Measurements from ENCODE around the gene TIAM2. TPM values are rescaled to one million over a fixed set of nuclear protein-coding genes. Genes with fewer than 3 reads are reported as not detected.
"Not testable (repeated sequence)": the region's sequence is repeated elsewhere in the genome, so short reads cannot be mapped to it uniquely, and the experiment has no call there.

The TIAM2 gene
- total RNA-seq, 8 experiments from 2014 or later = 5.2 to 34.7 (median 10.7) TPM

DNA sequence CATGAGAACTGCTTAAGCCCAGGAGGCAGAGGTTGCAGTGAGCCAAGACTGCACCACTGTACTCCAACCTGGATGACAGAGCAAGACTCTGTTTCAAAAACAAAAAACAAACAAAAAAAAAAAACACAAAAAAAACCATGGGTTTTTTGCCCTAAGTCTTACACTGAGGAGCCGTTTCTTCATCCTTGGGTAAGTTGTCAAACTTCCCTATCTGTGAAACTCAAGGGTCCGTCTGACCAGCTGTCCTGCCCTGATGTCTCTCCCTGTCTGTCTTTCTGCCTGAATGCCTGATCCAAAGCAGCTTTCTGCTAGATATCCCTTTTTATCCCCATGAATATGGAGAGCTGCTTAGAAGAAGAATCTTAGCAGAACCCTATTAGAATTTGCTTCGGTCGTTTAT lies 227.4 kb downstream of the TIAM2 start:
- whole genome bisulfite sequencing, 10 experiments = 71 to 100% (median 91%) methylated on average over 1 to 4 of the region's 4 CpGs; no CpG with 5 or more reads in 2 of the 10 experiments
- Histone ChIP-seq H3K27ac (no peak overlapping the region), H3K4me1 (replicated peaks in 1 of 2) (peaks cover 0 to 3% of the 10 kb centered on the region in 2 donors), H3K4me3 (no peak overlapping the region)
- in situ Hi-C loops (cut with MboI; ENCODE audit: low pct_unique_long_range_greater_than_20kb in 2 of 9, low sequenced_read_pairs in 9 of 9, unreplicated experiment in 9 of 9) = no loop called here
- ATAC-seq (replicated peaks in 6 of 8) = no peak

GRCh38 chr6:155223646-155224451 lies 228.7 kb downstream of the TIAM2 start:
- peak in 5 of 8 experiments; percentile 28 to 51 (median 41) for ATAC-seq (replicated peaks in 6 of 8)
- in situ Hi-C loops (cut with MboI; ENCODE audit: low pct_unique_long_range_greater_than_20kb in 2 of 9, low sequenced_read_pairs in 9 of 9, unreplicated experiment in 9 of 9) = no loop called here
- no peaks in the 10 kb centered on the region for H3K4me1 ChIP-seq (replicated peaks in 1 of 2)
- H3K4me3 ChIP-seq = no peak overlapping the region
- WGBS, 10 experiments = 60 to 97% (median 78%) methylated on average over 2 to 12 of the region's 12 CpGs; no CpG with 5 or more reads in 1 of the 10 experiments
- no peak overlapping the region for H3K27ac ChIP-seq

DNA sequence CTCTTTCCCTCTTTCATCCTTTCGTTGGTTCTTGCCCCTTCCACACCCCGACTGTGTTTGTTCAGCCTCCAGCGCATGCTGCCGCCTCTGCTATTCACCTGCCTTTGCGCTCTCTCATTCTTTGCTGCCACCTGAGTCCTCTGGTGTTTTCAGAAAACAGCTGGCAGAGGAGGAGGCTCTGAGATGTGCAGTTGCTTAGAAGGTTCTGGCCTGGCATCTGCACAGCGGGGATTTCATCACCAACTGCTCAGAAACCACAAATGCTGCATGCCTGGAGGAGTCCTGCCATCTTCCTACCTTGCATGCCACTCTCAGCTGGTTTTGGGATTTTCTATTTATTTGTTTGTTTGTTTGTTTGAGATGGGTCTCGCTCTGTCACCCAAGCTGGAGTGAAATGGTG lies 229.5 kb downstream of the TIAM2 start:
- 67 to 100% (median 93%) methylated on average over 1 to 6 of the region's 7 CpGs; no CpG with 5 or more reads in 1 of the 10 experiments for WGBS, 10 experiments
- H3K27ac ChIP-seq = no peak overlapping the region
- no peak for ATAC-seq (replicated peaks in 6 of 8)
- no peaks in the 10 kb centered on the region for H3K4me1 ChIP-seq (replicated peaks in 1 of 2)
- in situ Hi-C loops (cut with MboI; ENCODE audit: low pct_unique_long_range_greater_than_20kb in 2 of 9, low sequenced_read_pairs in 9 of 9, unreplicated experiment in 9 of 9) = no loop called here
- no peak overlapping the region for H3K4me3 ChIP-seq

- no peak overlapping the region for H3K27ac ChIP-seq
- no peak overlapping the region for H3K4me3 ChIP-seq
- in situ Hi-C loops (cut with MboI; ENCODE audit: low pct_unique_long_range_greater_than_20kb in 2 of 9, low sequenced_read_pairs in 9 of 9, unreplicated experiment in 9 of 9) = no loop called here
- 20 to 100% (median 79%) methylated on average over 1 to 4 of the region's 4 CpGs; no CpG with 5 or more reads in 2 of the 10 experiments for WGBS, 10 experiments
- ATAC-seq (replicated peaks in 6 of 8) = no peak
- no peaks in the 10 kb centered on the region for H3K4me1 ChIP-seq (replicated peaks in 1 of 2)
Observed at GRCh38 chr6:155227046-155227445, 231.9 kb downstream of the TIAM2 start.

DNA sequence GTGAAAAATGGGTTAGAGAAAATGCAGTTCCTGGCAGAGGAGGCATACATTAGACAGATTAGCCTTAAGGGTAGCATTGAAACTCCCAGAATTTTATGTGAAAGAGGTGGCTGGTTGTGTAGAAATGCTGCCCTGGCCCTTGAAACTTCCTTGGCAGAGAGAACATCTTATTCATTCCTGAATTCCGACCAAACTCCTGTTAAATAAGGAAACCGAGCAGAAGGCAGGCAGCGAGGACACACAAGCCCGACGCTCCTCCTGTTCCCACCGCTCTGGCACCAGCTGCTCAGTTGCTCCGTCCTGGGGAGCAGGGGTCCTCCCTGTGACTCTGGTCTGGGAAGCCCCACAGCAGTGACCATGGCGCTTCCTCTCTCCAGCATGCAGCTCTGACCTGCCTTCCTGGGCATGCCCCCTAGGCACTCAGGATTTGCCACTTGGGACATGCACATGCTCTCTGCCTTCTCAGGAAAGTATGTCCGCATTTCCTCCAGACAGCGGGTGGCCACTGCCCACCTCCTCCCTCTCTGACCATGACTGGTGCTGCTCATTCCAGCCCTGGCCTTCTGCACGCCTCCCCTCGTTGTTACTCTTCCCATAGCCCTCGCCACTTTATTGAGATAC lies 233.5 kb downstream of the TIAM2 start:
- no peaks in the 10 kb centered on the region for H3K4me1 ChIP-seq (replicated peaks in 1 of 2)
- in situ Hi-C loops (cut with MboI; ENCODE audit: low pct_unique_long_range_greater_than_20kb in 2 of 9, low sequenced_read_pairs in 9 of 9, unreplicated experiment in 9 of 9) = no loop called here
- no peak overlapping the region for H3K27ac ChIP-seq
- no peak overlapping the region for H3K4me3 ChIP-seq
- peak in 3 of 8 experiments; percentile 18 to 65 (median 49) for ATAC-seq (replicated peaks in 6 of 8)
- 25 to 100% (median 91%) methylated on average over 2 to 10 of the region's 13 CpGs; no CpG with 5 or more reads in 2 of the 10 experiments for WGBS, 10 experiments

DNA sequence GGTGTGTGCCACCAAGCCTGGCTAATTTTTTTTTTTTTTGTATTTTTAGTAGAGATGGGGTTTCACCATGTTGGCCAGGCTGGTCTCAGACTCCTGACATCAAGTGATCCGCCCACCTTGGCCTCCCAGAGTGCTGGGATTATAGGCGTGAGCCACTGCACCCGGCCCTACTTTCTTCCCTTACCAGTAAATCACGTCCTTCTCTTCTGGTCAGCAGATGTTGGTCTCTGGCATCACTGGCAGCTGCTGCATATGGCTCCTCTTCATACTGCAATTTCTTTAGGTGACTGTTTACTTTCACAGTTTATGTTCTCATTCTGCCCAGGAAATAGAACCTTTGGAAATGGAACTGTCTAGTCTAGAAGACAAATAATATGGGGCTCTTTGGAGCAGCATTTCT lies 235.9 kb downstream of the TIAM2 start:
- H3K27ac ChIP-seq; H3K4me1 ChIP-seq (replicated peaks in 1 of 2); in situ Hi-C loops (cut with MboI; ENCODE audit: low pct_unique_long_range_greater_than_20kb in 2 of 9, low sequenced_read_pairs in 9 of 9, unreplicated experiment in 9 of 9); H3K4me3 ChIP-seq: not testable (repeated sequence)
- 33 to 100% (median 82%) methylated on average over 1 to 4 of the region's 4 CpGs; no CpG with 5 or more reads in 4 of the 10 experiments for WGBS, 10 experiments
- peak in 2 of 8 experiments; percentile 66 to 75 for ATAC-seq (replicated peaks in 6 of 8)

- no peaks in the 10 kb centered on the region for H3K4me1 ChIP-seq (replicated peaks in 1 of 2)
- no peak for ATAC-seq (replicated peaks in 6 of 8)
- in situ Hi-C loops (cut with MboI; ENCODE audit: low pct_unique_long_range_greater_than_20kb in 2 of 9, low sequenced_read_pairs in 9 of 9, unreplicated experiment in 9 of 9) = no loop called here
- WGBS, 10 experiments = 40 to 100% (median 92%) methylated on average over 1 to 6 of the region's 6 CpGs; no CpG with 5 or more reads in 1 of the 10 experiments
- no peak overlapping the region for H3K27ac ChIP-seq
- H3K4me3 ChIP-seq = no peak overlapping the region
Observed at GRCh38 chr6:155232848-155233247, 237.7 kb downstream of the TIAM2 start.

DNA sequence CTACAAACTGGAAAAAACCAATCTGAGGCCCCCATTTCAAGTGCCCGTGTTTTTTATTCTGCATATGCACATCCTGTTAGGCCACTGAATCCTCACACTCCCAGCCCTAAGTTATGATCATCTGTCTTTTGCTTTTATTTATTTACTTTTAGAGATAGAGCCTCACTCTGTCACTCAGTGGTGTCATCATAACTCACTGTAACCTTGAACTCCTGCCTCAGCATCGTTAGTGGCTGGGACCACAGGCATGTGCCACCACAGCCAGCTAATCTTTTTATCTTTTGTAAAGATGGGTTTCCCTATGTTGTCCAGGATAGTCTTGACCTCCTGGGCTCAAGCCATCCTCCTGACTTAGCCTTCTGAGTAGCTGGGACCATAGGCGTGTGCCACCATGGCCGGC lies 239.1 kb downstream of the TIAM2 start:
- no peak overlapping the region for H3K27ac ChIP-seq
- ATAC-seq (replicated peaks in 6 of 8) = peak in 2 of 8 experiments; percentile 25 to 41
- no peaks in the 10 kb centered on the region for H3K4me1 ChIP-seq (replicated peaks in 1 of 2)
- 0 to 100% (median 65%) methylated on average over 1 to 4 of the region's 4 CpGs; no CpG with 5 or more reads in 2 of the 10 experiments for WGBS, 10 experiments
- in situ Hi-C loops (cut with MboI; ENCODE audit: low pct_unique_long_range_greater_than_20kb in 2 of 9, low sequenced_read_pairs in 9 of 9, unreplicated experiment in 9 of 9) = no loop called here
- H3K4me3 ChIP-seq = no peak overlapping the region

DNA sequence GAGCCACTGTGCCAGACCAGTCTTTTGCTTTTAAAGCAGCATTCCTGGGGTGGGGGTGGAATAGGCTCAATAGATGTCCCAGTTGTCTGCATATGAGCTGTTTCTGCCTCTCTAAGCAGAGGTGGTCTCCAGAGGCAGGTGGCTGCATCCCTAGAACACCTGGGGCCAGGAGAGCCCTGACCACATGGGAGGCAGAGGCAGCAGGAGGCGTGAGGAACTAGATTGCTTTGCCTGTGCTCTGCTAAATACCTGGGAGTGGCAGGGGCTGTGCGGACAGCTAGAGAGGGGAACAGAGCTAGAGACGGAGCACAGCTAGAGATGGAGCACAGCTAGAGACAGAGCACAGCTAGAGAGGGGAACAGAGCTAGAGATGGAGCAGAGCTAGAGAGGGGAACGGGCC lies 239.6 kb downstream of the TIAM2 start:
- in situ Hi-C loops (cut with MboI; ENCODE audit: low pct_unique_long_range_greater_than_20kb in 2 of 9, low sequenced_read_pairs in 9 of 9, unreplicated experiment in 9 of 9) = no loop called here
- ATAC-seq (replicated peaks in 6 of 8) = no peak
- H3K27ac ChIP-seq = no peak overlapping the region

GRCh38 chr6:155235087-155235486 lies 240.0 kb downstream of the TIAM2 start:
- H3K4me1 ChIP-seq (replicated peaks in 1 of 2) = no peaks in the 10 kb centered on the region
- H3K27ac ChIP-seq = no peak overlapping the region
- in situ Hi-C loops (cut with MboI; ENCODE audit: low pct_unique_long_range_greater_than_20kb in 2 of 9, low sequenced_read_pairs in 9 of 9, unreplicated experiment in 9 of 9) = no loop called here
- WGBS, 10 experiments = 54 to 100% (median 68%) methylated on average over 1 to 5 of the region's 5 CpGs; no CpG with 5 or more reads in 4 of the 10 experiments
- ATAC-seq (replicated peaks in 6 of 8) = peak in 2 of 8 experiments; percentile 68 to 74
- H3K4me3 ChIP-seq = no peak overlapping the region

More for the DNA sequence above, 239.6 kb downstream of the TIAM2 start:
- 90 to 100% (median 94%) methylated on average over 2 of the region's 4 CpGs; no CpG with 5 or more reads in 5 of the 10 experiments for WGBS, 10 experiments
- Histone ChIP-seq H3K4me1 (replicated peaks in 1 of 2) (no peaks in the 10 kb centered on the region), H3K4me3 (no peak overlapping the region)

GRCh38 chr6:155237613-155238012 lies 242.5 kb downstream of the TIAM2 start:
- H3K4me3 ChIP-seq = no peak overlapping the region
- H3K27ac ChIP-seq = no peak overlapping the region
- no peaks in the 10 kb centered on the region for H3K4me1 ChIP-seq (replicated peaks in 1 of 2)
- no peak for ATAC-seq (replicated peaks in 6 of 8)
- in situ Hi-C loops (cut with MboI; ENCODE audit: low pct_unique_long_range_greater_than_20kb in 2 of 9, low sequenced_read_pairs in 9 of 9, unreplicated experiment in 9 of 9) = no loop called here
- 100% methylated on average over 1 of the region's 1 CpG; no CpG with 5 or more reads in 8 of the 10 experiments for WGBS, 10 experiments

- H3K4me1 ChIP-seq (replicated peaks in 1 of 2) = no peaks in the 10 kb centered on the region
- in situ Hi-C loops (cut with MboI; ENCODE audit: low pct_unique_long_range_greater_than_20kb in 2 of 9, low sequenced_read_pairs in 9 of 9, unreplicated experiment in 9 of 9) = loop anchor here in 1 of 9 experiments (10.0 kb wide), 1 partner anchor 66 kb away; no protein-coding TSS in a partner anchor
- peak in 1 of 8 experiments; percentile 29 for ATAC-seq (replicated peaks in 6 of 8)
- no peak overlapping the region for H3K4me3 ChIP-seq
- WGBS, 10 experiments = 81 to 100% (median 99%) methylated on average over 2 to 13 of the region's 19 CpGs; no CpG with 5 or more reads in 3 of the 10 experiments
- H3K27ac ChIP-seq = no peak overlapping the region
Observed at GRCh38 chr6:155240905-155241600, 245.9 kb downstream of the TIAM2 start.

DNA sequence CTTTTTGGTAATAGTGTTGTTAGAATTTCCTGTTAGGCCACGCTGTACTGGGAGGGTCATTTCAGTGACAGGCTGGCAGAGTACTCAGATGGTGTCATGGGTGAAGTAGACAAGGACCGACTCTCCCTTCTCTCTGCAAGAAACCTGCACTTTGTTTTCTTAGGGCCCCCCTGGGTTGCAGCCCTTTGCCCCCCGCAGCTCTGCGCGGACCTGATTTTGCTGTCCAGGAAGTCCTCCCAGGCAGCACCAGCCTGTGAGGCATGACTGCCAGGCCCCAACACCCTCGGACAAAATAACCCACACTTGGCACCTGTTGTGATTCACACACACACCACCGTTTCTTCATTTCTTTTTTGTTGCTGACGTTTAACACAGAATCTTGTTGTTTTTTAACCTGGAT lies 246.9 kb downstream of the TIAM2 start:
- no peak for ATAC-seq (replicated peaks in 6 of 8)
- in situ Hi-C loops (cut with MboI; ENCODE audit: low pct_unique_long_range_greater_than_20kb in 2 of 9, low sequenced_read_pairs in 9 of 9, unreplicated experiment in 9 of 9) = loop anchor here in 1 of 9 experiments (10.0 kb wide), 1 partner anchor 67 kb away; no protein-coding TSS in a partner anchor
- Histone ChIP-seq H3K4me3 (no peak overlapping the region), H3K27ac (no peak overlapping the region), H3K4me1 (replicated peaks in 1 of 2) (no peaks in the 10 kb centered on the region)
- WGBS, 10 experiments = 72 to 100% (median 81%) methylated on average over 2 to 8 of the region's 8 CpGs; no CpG with 5 or more reads in 4 of the 10 experiments

All from motor neuron (in vitro differentiated cells).